Fibroblast of mammary gland (primary cell): ENCODE data around the gene FGD6.

Experiments used
- DNase-seq: peaks from one replicate; pipeline ENCODE4 v3.0.0-alpha.2; 2010; ENCODE audit warnings: low read depth
- H3K4me3 ChIP-seq: 2 replicates; pipeline ENCODE4 v1.5.1; 2011; ENCODE audit warnings: low read depth, mild to moderate bottlenecking, low read length, moderate library complexity; ENCODE audit not compliant: control insufficient read depth
- TF ChIP-seq, protein P1 (sequence below): conservative IDR thresholded peaks from 2 replicates; pipeline ENCODE4 v1.5.1; 2011; ENCODE audit warnings: low read depth, low read length, inconsistent platforms; ENCODE audit not compliant: control insufficient read depth, insufficient read depth

FGD6 gene

DNA sequence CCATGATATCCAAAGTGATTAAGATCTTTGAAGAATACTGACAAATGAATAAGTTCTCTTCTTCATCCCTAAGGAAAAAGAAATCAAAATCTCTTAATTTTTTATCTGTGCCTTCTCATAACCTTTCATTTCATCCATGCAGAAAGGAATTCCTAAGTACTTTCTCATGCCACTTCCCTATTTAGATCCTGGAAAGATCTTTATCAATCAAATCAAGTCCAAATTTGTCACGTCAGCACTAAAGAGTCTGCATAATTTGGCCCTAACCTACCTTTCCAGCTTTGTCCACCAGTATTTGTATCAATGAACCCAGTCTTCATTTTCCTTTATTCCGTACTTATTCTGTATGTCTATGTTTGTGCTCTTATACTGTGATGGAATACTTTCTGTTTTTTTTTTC lies 41.5 kb upstream of the FGD6 start:
- DNase-seq: no peak
- no peak overlapping the region for H3K4me3 ChIP-seq
- TF ChIP-seq, protein P1, sequence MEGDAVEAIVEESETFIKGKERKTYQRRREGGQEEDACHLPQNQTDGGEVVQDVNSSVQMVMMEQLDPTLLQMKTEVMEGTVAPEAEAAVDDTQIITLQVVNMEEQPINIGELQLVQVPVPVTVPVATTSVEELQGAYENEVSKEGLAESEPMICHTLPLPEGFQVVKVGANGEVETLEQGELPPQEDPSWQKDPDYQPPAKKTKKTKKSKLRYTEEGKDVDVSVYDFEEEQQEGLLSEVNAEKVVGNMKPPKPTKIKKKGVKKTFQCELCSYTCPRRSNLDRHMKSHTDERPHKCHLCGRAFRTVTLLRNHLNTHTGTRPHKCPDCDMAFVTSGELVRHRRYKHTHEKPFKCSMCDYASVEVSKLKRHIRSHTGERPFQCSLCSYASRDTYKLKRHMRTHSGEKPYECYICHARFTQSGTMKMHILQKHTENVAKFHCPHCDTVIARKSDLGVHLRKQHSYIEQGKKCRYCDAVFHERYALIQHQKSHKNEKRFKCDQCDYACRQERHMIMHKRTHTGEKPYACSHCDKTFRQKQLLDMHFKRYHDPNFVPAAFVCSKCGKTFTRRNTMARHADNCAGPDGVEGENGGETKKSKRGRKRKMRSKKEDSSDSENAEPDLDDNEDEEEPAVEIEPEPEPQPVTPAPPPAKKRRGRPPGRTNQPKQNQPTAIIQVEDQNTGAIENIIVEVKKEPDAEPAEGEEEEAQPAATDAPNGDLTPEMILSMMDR: no peak

DNA sequence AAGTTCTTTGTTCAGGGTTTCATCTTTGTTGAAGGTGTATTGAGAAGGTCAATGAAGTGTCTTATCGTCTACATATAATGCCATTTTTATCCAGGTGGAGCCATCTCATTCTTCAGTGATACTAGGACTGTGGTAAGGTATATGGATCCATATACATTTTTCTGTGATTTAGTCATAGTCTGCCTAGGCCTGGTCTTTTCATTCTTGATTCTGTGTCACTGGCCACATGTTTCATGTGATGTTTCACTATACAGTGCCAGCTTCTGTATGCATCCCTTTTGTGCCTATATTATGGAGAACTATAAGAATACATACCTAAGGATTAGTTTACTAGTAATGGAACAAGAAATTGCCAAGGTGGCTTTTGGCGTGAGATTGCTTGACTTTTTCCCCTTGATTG lies 40.9 kb upstream of the FGD6 start:
- TF ChIP-seq, protein P1: no peak
- peak; percentile 21 for DNase-seq
- no peak overlapping the region for H3K4me3 ChIP-seq

DNA sequence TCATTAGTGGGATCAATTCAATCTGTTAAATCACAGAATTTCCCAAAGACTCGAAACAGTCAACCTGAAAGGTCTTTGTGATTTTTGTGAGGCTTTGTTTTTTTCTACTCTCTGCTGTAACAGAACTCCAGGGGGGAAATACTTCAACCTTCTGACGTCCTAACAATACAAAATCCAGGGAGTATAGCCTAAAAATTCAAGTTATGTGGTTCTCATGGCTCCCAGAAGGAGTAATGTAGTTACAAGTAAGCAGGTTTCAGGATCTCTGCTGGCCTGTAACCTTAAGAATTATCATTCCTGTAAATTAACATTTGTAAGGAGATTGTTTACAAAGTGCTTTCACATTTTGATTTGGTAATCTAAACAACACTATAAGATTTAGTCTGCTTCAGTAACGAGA lies 40.3 kb upstream of the FGD6 start:
- no peak overlapping the region for H3K4me3 ChIP-seq
- TF ChIP-seq, protein P1: no peak
- DNase-seq: no peak

DNA sequence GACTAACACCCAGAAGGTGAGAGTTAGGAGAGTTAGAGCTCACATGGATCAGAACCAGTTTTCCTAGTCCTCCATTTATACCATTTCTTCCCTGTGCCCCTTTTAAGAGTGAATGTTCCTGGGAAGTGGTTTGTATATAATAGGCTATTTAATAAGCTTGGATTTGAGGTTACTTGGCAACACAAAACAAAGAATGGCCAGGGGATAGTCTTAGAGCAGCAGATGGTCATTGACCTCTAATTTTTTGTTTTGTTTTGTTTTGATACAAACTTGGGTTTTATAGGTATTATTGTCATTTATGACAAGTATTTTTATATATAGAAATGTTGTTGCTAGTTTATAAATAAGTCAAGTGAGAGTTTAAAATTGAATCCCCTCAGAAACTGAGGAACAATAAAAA lies 36.1 kb upstream of the FGD6 start:
- no peak for DNase-seq
- H3K4me3 ChIP-seq: no peak overlapping the region
- TF ChIP-seq, protein P1: no peak

DNA sequence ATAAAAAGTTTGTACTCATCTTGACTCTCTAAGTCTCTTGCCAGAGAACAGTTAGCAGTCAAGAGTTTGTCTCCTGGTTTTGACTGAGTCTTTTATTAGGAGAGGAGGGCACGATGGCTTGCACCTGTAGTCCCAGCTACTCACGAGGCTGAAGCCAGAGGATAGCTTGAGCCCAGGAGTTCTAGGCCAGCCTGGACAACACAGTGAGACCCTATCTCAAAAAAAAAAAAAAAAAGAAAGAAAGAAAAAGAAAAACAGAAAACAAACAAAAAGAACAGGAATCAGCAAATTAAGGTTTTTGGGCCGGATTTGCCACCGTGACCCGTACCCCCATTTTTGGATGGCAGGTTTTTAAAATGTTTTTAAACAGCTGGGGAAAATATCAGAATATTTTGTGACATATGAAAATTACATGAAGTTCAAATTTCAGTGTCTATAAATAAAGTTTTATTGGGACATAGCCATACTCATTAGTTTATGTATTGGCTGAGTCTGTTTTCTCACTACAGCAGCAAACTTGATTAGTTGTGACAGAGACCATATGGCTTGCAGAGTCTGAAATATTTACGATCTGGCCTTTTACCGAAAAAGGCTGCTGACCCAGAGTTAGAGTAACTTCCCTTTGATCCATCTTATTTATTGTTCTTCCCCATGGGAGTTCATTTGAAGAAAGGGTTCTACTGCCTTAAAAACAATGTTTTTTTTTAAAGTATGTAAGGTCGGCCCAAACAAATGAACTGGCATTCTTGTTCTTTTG lies 31.5 kb upstream of the FGD6 start:
- DNase-seq: peak; percentile 78
- no peak overlapping the region for H3K4me3 ChIP-seq
- TF ChIP-seq, protein P1: no peak

DNA sequence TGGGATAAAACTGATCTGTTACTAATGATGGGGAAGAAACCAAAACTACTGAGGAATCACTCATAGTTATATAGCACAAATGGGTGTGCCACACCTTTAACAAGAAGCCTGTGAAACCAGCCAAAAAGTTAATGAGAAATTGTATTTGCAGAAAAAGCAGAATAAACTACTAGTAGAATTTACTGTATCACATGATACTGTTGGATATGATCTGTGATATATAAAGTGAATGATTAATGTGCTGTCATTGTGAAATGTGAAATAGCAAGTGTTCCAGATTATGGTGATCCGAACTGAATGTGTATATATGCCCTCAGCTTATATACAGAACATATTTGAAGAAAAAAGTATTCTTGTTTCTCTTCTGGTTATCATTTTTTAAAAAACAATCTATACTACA lies 30.8 kb upstream of the FGD6 start:
- no peak for DNase-seq
- H3K4me3 ChIP-seq: no peak overlapping the region
- TF ChIP-seq, protein P1: no peak
